Activated T-cell treated with anti-CD3 and anti-CD28 coated beads, Interleukin-2, amount 50 U/mL, for 4 hours (primary cell): ENCODE data around the gene NIT1. TPM values are rescaled to one million over a fixed set of nuclear protein-coding genes. Genes with fewer than 3 reads are reported as not detected.
"Not testable (repeated sequence)": the region's sequence is repeated elsewhere in the genome, so short reads cannot be mapped to it uniquely, and the experiment has no call there.

ENCODE experiments used
- ATAC-seq, 2 donors: fragments of 200-7000 bp; cut with Tn5 transposase; one replicate each; pipeline ENCODE4 v1.10.0; 2021
- DNase-seq: peaks from one replicate; pipeline ENCODE4 v3.0.0-alpha.2; 2020
- H3K27me3 Mint-ChIP-seq: one replicate; pipeline ENCODE4 v1.8.0; 2021; ENCODE audit warnings: low read depth, mixed read lengths
- H3K36me3 Mint-ChIP-seq: one replicate; pipeline ENCODE4 v1.8.0; 2022; ENCODE audit warnings: mixed read lengths; ENCODE audit not compliant: insufficient read depth
- H3K4me1 Mint-ChIP-seq: one replicate; pipeline ENCODE4 v1.8.0; 2021; ENCODE audit warnings: low read depth, mixed read lengths
- H3K4me3 Mint-ChIP-seq: one replicate; pipeline ENCODE4 v1.8.0; 2021; ENCODE audit warnings: mild to moderate bottlenecking, moderate library complexity, mixed read lengths
- H3K9me3 Mint-ChIP-seq: one replicate; pipeline ENCODE4 v1.8.0; 2021; ENCODE audit warnings: mixed read lengths
- total RNA-seq, 3 donors: library from RNA; stranded (reverse); gene quantifications; one replicate each; pipeline ENCODE4 v1.2.1, GENCODE V29; 2021

Gene NIT1
- total RNA-seq, 3 donors from 2014 or later, result 41.4 to 51.8 (median 42.2) TPM

GRCh38 chr1:161115132-161115711, 2.7 kb upstream of the NIT1 start:
- DNase-seq (no peak), ATAC-seq (peak; percentile 23 to 35)
- Mint-ChIP-seq H3K4me1 (peaks cover 73% of the 10 kb centered on the region), H3K9me3 (no peaks in the 10 kb centered on the region), H3K27me3 (no peaks in the 10 kb centered on the region), H3K36me3 (peaks cover 29% of the 10 kb centered on the region), H3K4me3 (peak overlapping the region; percentile 95)

- peak overlapping the region; percentile 95 for H3K4me3 Mint-ChIP-seq
These were observed 1.9 kb upstream of the NIT1 start for GRCh38 chr1:161115961-161116360.

GRCh38 chr1:161119092-161119903, 1.4 kb downstream of the NIT1 start:
- peak; percentile 64 to 65 for ATAC-seq

More at GRCh38 chr1:161115961-161116360, 1.9 kb upstream of the NIT1 start:
- peaks cover 33% of the 10 kb centered on the region for H3K36me3 Mint-ChIP-seq
- H3K27me3 Mint-ChIP-seq, ATAC-seq, H3K9me3 Mint-ChIP-seq, DNase-seq: not testable (repeated sequence)
- H3K4me1 Mint-ChIP-seq, result peaks cover 77% of the 10 kb centered on the region

DNA sequence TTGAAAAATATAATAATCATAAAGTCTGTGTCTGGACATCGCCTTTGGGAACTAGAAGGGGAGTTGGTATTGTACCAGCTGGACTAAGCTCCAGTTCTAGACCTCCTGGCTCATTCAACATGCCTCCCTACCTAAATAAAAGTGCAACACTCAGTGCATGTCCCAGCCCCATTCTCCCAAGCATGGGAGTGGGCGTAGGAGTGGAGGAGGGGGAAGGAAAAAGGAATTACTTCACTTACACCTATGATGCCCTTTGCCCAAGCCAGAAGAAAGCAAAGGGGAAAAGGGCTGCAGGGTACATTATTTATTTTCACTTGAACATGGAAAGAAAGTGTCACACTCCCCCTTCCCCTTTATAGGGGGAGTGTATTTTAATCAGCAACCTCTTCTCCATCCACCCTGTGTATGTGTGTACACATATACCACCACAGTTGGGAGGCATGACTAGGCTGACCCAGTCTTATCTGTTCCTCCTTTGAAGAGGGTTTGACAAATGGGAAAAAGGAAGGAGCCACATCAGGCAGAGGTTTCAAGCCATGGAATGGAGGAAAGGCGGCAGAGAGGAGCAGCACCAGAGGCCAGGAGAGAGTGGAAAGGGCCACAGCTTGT, 3.2 kb downstream of the NIT1 start:
- no peak for DNase-seq
- no peaks in the 10 kb centered on the region for H3K27me3 Mint-ChIP-seq
- H3K4me1 Mint-ChIP-seq, result peaks cover 43% of the 10 kb centered on the region
- H3K4me3 Mint-ChIP-seq, result no peak overlapping the region
- H3K9me3 Mint-ChIP-seq, result no peaks in the 10 kb centered on the region
- ATAC-seq, result no peak
- peaks cover 42% of the 10 kb centered on the region for H3K36me3 Mint-ChIP-seq

More at GRCh38 chr1:161119092-161119903, 1.4 kb downstream of the NIT1 start:
- Mint-ChIP-seq H3K9me3 (no peaks in the 10 kb centered on the region), H3K4me3 (peak overlapping the region; percentile 95), H3K27me3 (no peaks in the 10 kb centered on the region), H3K36me3 (peaks cover 40% of the 10 kb centered on the region), H3K4me1 (peaks cover 55% of the 10 kb centered on the region)
- peak; percentile 55 for DNase-seq

DNA sequence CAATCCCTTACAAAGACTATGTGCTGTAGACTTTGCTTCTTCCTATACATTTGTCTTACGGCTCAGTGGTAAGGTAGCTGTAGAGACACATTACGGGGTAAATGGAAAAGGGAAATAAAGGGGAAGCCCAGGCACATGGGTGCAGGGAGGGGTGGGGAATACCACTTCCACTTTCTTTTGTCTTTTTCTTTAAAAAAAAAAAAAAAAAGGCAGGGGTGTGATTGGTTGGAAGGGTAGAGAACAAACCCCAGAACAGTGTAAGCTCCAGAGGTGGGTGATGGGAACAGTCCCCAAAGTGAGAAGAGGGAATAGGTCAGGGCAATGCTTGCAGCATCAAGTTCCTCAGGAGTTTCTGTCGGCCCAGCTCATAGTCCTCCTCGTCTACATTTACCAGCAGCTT, 3.9 kb downstream of the NIT1 start:
- DNase-seq, result no peak
- no peak overlapping the region for H3K4me3 Mint-ChIP-seq
- H3K27me3 Mint-ChIP-seq, result no peaks in the 10 kb centered on the region
- peaks cover 41% of the 10 kb centered on the region for H3K4me1 Mint-ChIP-seq
- H3K9me3 Mint-ChIP-seq, result no peaks in the 10 kb centered on the region
- peaks cover 44% of the 10 kb centered on the region for H3K36me3 Mint-ChIP-seq
- ATAC-seq, result no peak

GRCh38 chr1:161122967-161123366, 5.1 kb downstream of the NIT1 start:
- ATAC-seq, result no peak
- no peak for DNase-seq
- no peak overlapping the region for H3K4me3 Mint-ChIP-seq
- H3K36me3 Mint-ChIP-seq, result peaks cover 53% of the 10 kb centered on the region
- no peaks in the 10 kb centered on the region for H3K9me3 Mint-ChIP-seq
- H3K27me3 Mint-ChIP-seq, result no peaks in the 10 kb centered on the region
- peaks cover 45% of the 10 kb centered on the region for H3K4me1 Mint-ChIP-seq

DNA sequence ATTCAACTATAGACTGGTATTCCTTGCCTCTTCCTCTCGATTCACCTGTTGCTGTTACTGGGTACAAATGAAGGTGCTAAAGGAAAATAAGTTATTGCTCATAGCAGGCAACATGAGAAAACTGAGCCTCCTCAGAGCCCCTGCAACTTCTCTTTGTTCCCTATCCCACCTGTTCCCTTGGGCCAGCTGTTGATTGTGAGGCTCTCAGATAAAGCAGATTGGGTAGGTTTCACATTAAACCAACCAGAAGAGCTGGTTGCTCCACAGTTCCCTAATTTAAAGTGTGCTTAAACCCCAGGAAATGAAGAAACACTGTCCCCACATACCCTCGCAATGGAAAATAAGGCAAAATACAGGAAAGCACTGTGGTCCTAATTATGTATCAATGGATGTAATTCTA, 9.7 kb downstream of the NIT1 start:
- Mint-ChIP-seq H3K36me3 (peaks cover 49% of the 10 kb centered on the region), H3K27me3 (no peaks in the 10 kb centered on the region), H3K4me3 (no peak overlapping the region), H3K9me3 (no peaks in the 10 kb centered on the region), H3K4me1 (peaks cover 56% of the 10 kb centered on the region)
- DNase-seq, result no peak
- ATAC-seq, result no peak

DNA sequence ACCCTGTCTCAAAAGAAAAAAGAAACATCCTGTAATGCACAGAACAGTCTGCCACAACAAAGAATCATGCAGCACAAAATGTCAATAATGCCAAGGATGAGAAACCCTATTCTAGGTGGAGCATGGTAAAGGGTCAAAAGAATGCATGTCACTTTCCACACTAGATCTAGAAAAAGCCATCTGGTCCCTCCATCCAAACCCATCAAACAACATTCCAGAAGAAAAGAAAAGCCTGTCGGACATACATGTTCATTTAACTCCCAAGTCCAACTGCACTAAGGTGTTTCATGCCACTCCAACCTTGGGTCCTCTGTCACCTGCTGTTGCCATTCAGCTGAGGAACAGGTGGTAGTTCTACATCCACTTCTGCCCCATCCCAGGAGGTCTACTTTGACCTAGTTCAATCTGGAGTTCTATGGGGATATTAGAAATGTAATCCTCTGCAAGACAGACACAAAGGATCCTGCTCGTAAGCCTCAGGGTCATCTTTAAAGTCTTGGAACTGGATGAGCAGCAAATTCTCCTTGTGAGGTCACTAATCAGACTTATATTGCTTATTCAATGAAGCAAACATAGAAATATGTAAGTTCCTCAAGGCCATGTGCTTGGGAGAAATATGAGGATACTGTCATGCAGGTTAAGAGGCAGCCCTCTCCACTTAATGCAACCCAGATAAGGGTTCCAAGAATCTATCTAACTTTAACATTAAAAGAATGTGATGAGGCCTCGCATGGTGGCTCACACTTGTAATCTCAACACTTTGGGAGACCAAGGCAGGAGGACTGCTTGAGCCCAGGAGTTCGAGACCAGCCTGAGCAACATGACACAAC, 10.9 kb downstream of the NIT1 start:
- Mint-ChIP-seq H3K4me1 (peaks cover 56% of the 10 kb centered on the region), H3K36me3 (peaks cover 40% of the 10 kb centered on the region), H3K4me3 (no peak overlapping the region), H3K27me3 (no peaks in the 10 kb centered on the region), H3K9me3 (no peaks in the 10 kb centered on the region)
- ATAC-seq, result no peak
- DNase-seq, result no peak

DNA sequence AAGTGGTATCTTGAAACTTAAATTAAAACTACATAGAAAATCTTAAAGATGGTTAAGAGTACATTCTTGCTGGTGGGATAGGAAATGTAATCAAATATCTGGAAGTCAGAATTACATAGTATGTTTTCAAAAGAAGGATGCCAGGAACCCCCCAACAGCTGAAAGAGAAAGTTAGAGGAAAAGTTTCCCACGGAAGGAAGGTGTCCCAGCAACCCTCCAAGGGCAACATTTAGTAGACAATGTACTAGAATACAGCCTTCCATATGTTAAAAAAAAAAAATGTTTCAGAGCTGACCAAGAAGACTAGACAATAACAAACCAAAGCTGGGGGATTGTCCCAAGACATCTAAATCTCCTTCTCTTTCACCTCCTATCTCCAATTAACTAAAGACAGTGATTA, 12.4 kb downstream of the NIT1 start:
- DNase-seq, result no peak
- H3K36me3 Mint-ChIP-seq, result peaks cover 35% of the 10 kb centered on the region
- H3K27me3 Mint-ChIP-seq, result no peaks in the 10 kb centered on the region
- ATAC-seq, result no peak
- H3K4me1 Mint-ChIP-seq, result peaks cover 59% of the 10 kb centered on the region
- H3K9me3 Mint-ChIP-seq, result no peaks in the 10 kb centered on the region
- H3K4me3 Mint-ChIP-seq, result no peak overlapping the region

GRCh38 chr1:161131523-161132409, 13.9 kb downstream of the NIT1 start:
- no peak for DNase-seq

GRCh38 chr1:161132410-161133219, 14.7 kb downstream of the NIT1 start, which contains the start of gene DEDD:
Gene DEDD (minus strand): TSS chr1:161132667. CDS start chr1:161124462, 8,205 bp downstream.
- ATAC-seq, result peak; percentile 96
- Mint-ChIP-seq H3K9me3 (no peaks in the 10 kb centered on the region), H3K4me3 (no peak within 1 kb of the TSS), H3K4me1 (peaks cover 44% of the 10 kb centered on the region), H3K36me3 (peaks cover 17% of the 10 kb centered on the region), H3K27me3 (no peaks in the 10 kb centered on the region)
- DNase-seq, result peak; percentile 87

More at GRCh38 chr1:161131523-161132409, 13.9 kb downstream of the NIT1 start:
- no peaks in the 10 kb centered on the region for H3K27me3 Mint-ChIP-seq
- H3K4me1 Mint-ChIP-seq, result peaks cover 51% of the 10 kb centered on the region
- no peak for ATAC-seq
- H3K9me3 Mint-ChIP-seq, result no peaks in the 10 kb centered on the region
- no peak overlapping the region for H3K4me3 Mint-ChIP-seq
- H3K36me3 Mint-ChIP-seq, result peaks cover 26% of the 10 kb centered on the region

- DNase-seq, result no peak
- Mint-ChIP-seq H3K4me1 (peaks cover 38% of the 10 kb centered on the region), H3K27me3 (no peaks in the 10 kb centered on the region), H3K4me3 (no peak overlapping the region), H3K9me3 (no peaks in the 10 kb centered on the region), H3K36me3 (peaks cover 12% of the 10 kb centered on the region)
- peak in 1 of 2 donors; percentile 4 for ATAC-seq
These were observed 15.4 kb downstream of the NIT1 start for GRCh38 chr1:161133220-161133740.
